Epithelial cell of proximal tubule (primary cell): Measurements from ENCODE around the gene CES2. TPM values are rescaled to one million over a fixed set of nuclear protein-coding genes. Genes with fewer than 3 reads are reported as not detected.
A peak's percentile ranks its signal among the peaks of the same experiment; 100 is the strongest.

Experiments
- DNase-seq: peaks from one replicate; pipeline ENCODE4 v3.0.0-alpha.2; 2011; ENCODE audit warnings: low read depth
- H3K4me3 ChIP-seq: 2 replicates; pipeline ENCODE4 v1.5.1; 2011; ENCODE audit warnings: low read depth, mild to moderate bottlenecking, low read length
- CTCF ChIP-seq: conservative IDR thresholded peaks from 2 replicates; pipeline ENCODE4 v1.5.1; 2012; ENCODE audit warnings: low read depth, mild to moderate bottlenecking, low read length
- total RNA-seq: library from RNA; depleted of rRNA; stranded (reverse); fragments of >200 nt; gene quantifications from 2 replicates; pipeline ENCODE4 v1.2.3, GENCODE V29; 2015

The CES2 gene
- total RNA-seq, 1 donor from 2014 or later: 20.9 TPM

GRCh38 chr16:66961065-66961744 is 25.9 kb downstream of the CES2 start, which contains the start of gene CES3:
Gene CES3 (plus strand): TSS chr16:66961266. CDS start chr16:66961308, 42 bp downstream.
- DNase-seq: no peak
- peak within 1 kb of the TSS; percentile 57 for H3K4me3 ChIP-seq
- TF ChIP-seq CTCF: peak; percentile 90

GRCh38 chr16:66961914-66962313 is 26.6 kb downstream of the CES2 start:
- no peak for TF ChIP-seq CTCF
- DNase-seq: no peak
- H3K4me3 ChIP-seq: peak overlapping the region; percentile 57

GRCh38 chr16:66964049-66964448 is 28.7 kb downstream of the CES2 start:
- TF ChIP-seq CTCF: no peak
- no peak for DNase-seq
- no peak overlapping the region for H3K4me3 ChIP-seq

- DNase-seq: no peak
- no peak for TF ChIP-seq CTCF
- no peak overlapping the region for H3K4me3 ChIP-seq
Observed at GRCh38 chr16:66968847-66969246, 33.5 kb downstream of the CES2 start.

- no peak for TF ChIP-seq CTCF
- H3K4me3 ChIP-seq: no peak overlapping the region
- no peak for DNase-seq
Observed at GRCh38 chr16:66970775-66971720, 35.7 kb downstream of the CES2 start.

- TF ChIP-seq CTCF: no peak
- no peak overlapping the region for H3K4me3 ChIP-seq
- DNase-seq: no peak
Observed at GRCh38 chr16:66972983-66973382, 37.7 kb downstream of the CES2 start.
